ENCODE data around the gene NRP1. TPM values are rescaled to one million over a fixed set of nuclear protein-coding genes. Genes with fewer than 3 reads are reported as not detected.

NRP1 gene
- total and polyA plus RNA-seq, 2 donors (not counting 3 experiments of a cell fraction or from before 2014, with no cell fraction given), result 122 to 306 TPM

DNA sequence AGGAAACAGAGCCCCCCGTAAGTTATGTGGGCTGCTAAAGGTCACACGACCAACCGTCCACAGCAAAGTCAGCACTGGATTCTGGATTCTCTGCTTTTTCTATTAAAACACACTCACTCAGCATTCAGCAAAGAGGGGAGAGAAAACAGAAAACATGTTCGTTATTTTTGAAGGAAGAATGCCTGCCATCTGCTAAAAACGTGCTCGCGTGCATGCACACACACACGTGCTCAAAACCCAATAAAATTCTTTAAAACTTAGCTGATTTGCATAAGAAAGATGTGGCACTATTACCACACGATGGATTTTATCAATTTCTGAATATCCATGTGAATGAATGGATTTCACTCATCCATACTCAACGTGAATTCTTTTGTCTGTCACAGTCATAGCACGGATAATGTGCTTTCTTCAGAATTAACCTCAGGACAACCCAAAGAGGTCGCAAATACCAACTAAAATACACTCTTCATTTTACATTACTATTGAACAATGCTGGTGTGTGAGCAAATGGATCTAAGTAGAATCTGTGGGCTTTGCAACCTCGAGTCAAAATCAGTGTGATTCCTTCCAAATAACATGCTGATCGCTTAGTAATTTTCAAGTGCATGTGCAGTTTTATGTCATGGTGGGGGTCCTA lies 40.8 kb downstream of the NRP1 start:
- no peaks in the 10 kb centered on the region for H3K9me1 ChIP-seq (replicated peaks; ENCODE audit: control insufficient read depth, extremely low read depth, insufficient read depth, low read length)
- no peaks in the 10 kb centered on the region for H4K20me1 ChIP-seq (replicated peaks; ENCODE audit: control insufficient read depth, extremely low read depth, insufficient read depth, low read length)
- CTCF ChIA-PET, result interaction anchor here (0.9 kb wide), 1 partner anchor 11 kb away, joined by 3 read pairs; no protein-coding TSS in a partner anchor
- no peaks in the 10 kb centered on the region for H3K9me3 ChIP-seq (replicated peaks; ENCODE audit: control insufficient read depth, insufficient read depth, low read length)
- peaks cover 0 to 8% of the 10 kb centered on the region in 2 experiments for H3K36me3 ChIP-seq (ENCODE audit: control insufficient read depth in 2 of 2, extremely low read depth in 1 of 2, insufficient read depth in 2 of 2, low read length in 2 of 2)
- H3K79me2 ChIP-seq (ENCODE audit: control insufficient read depth, insufficient read depth, low read length), result peaks cover 98% of the 10 kb centered on the region
- DNase-seq (ENCODE audit: low read depth, low spot score), result no peak
- dilution Hi-C loops (cut with MboI; ENCODE audit: extremely low pct_ligation_motif_present, low sequenced_read_pairs) (no loop called here), intact Hi-C loops (cut with micrococcal nuclease) (no loop called here)
- no peaks in the 10 kb centered on the region for H3K27me3 ChIP-seq (ENCODE audit: control insufficient read depth in 2 of 2, insufficient read depth in 2 of 2, low read length in 2 of 2)
- POLR2A ChIA-PET, result no interaction called here
- no peak overlapping the region for H3K27ac ChIP-seq (ENCODE audit: insufficient read depth, low read depth, low read length)
- BruUV-seq (replicated peaks), result no TSS peak
- TF ChIP-seq, protein P1, sequence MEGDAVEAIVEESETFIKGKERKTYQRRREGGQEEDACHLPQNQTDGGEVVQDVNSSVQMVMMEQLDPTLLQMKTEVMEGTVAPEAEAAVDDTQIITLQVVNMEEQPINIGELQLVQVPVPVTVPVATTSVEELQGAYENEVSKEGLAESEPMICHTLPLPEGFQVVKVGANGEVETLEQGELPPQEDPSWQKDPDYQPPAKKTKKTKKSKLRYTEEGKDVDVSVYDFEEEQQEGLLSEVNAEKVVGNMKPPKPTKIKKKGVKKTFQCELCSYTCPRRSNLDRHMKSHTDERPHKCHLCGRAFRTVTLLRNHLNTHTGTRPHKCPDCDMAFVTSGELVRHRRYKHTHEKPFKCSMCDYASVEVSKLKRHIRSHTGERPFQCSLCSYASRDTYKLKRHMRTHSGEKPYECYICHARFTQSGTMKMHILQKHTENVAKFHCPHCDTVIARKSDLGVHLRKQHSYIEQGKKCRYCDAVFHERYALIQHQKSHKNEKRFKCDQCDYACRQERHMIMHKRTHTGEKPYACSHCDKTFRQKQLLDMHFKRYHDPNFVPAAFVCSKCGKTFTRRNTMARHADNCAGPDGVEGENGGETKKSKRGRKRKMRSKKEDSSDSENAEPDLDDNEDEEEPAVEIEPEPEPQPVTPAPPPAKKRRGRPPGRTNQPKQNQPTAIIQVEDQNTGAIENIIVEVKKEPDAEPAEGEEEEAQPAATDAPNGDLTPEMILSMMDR (IDR thresholded peaks at IDR 0.05; ENCODE audit: extremely low read depth in 1 of 2, insufficient read depth in 1 of 2, low read depth in 1 of 2, low read length in 2 of 2), result no peak
- no peak for TF ChIP-seq MYC (IDR thresholded peaks at IDR 0.05; ENCODE audit: low read depth, low read length)
- no peak for TF ChIP-seq EZH2 (IDR thresholded peaks at IDR 0.05; ENCODE audit: borderline replicate concordance, low read depth, low read length, severe bottlenecking)
- TF ChIP-seq POLR2AphosphoS5 (IDR thresholded peaks at IDR 0.05; ENCODE audit: insufficient read depth, low read depth, low read length), result no peak
- TF ChIP-seq, protein P2, sequence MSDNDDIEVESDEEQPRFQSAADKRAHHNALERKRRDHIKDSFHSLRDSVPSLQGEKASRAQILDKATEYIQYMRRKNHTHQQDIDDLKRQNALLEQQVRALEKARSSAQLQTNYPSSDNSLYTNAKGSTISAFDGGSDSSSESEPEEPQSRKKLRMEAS (IDR thresholded peaks at IDR 0.05; ENCODE audit: insufficient read depth, insufficient read length), result no peak
- no peak for TF ChIP-seq POLR2A (IDR thresholded peaks at IDR 0.05; ENCODE audit: low read depth, low read length)
- TF ChIP-seq FOS (IDR thresholded peaks at IDR 0.05; ENCODE audit: borderline replicate concordance, insufficient read depth, low read length), result no peak
- TF ChIP-seq GATA2 (IDR thresholded peaks at IDR 0.05; ENCODE audit: insufficient read depth, insufficient read length, low read depth, low read length), result no peak
- no peak for TF ChIP-seq JUN (IDR thresholded peaks at IDR 0.05; ENCODE audit: borderline replicate concordance, insufficient read depth, insufficient read length, low read depth)
- no peak overlapping the region for H3K4me3 ChIP-seq (replicated peaks in 1 of 3; ENCODE audit: insufficient read depth in 1 of 3, low read depth in 1 of 3, low read length in 3 of 3)
- peaks cover 18% of the 10 kb centered on the region for H3K4me1 ChIP-seq (ENCODE audit: control insufficient read depth, extremely low read depth, insufficient read depth, low read length)
- no peak overlapping the region for H3K9ac ChIP-seq (replicated peaks; ENCODE audit: extremely low read depth, insufficient read depth, low read length)
- no peak overlapping the region for H2AFZ ChIP-seq (ENCODE audit: low read depth, low read length)
- no peak for FAIRE-seq
- H3K4me2 ChIP-seq (ENCODE audit: insufficient read depth, low read length), result no peak overlapping the region

Measured in endothelial cell of umbilical vein (primary cell).